ENCODE measurements around the gene XIST. TPM values are rescaled to one million over a fixed set of nuclear protein-coding genes. Genes with fewer than 3 reads are reported as not detected.
"Not testable (repeated sequence)": the region's sequence is repeated elsewhere in the genome, so short reads cannot be mapped to it uniquely, and the experiment has no call there.

XIST gene
- total RNA-seq, 1 donor, result 88.5 TPM

DNA sequence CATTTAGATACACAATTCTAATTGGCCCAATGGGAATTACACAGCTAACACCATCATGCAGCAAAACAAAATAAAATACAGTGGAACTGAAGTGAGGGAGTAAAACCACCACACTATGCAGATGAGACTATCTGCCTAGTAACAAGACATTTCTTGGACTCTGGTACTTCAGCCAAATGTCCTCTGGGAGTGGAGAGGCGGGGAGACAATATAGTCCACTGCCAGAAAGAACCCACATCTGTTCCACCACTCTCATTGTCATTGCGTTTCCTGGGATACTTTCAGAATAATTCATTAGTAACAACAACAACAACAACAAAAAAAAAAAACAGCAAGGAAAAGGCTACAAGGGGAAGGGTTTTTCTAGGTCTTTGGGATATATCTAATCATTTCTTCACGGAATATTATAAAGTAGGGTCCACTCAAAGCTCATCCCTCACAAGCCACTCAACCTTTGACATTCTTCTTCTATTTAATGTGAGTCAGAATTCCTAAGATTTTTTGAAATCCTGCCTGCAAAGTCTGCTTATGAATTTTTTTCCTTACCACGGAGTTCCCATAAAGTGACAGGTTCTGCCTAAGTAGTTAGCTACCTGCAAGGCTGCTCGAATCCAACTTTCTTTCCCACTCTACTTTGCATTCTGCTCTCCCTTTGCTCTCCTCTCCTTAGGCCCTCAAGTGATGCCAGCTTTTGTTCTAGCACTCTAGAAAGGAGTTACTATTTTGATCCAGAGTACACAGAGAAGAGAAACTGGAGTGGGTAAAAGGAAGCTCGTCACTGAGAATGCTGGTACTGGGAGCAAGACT lies 34.9 kb downstream of the XIST start:
- TF ChIP-seq CTCF (IDR thresholded peaks at IDR 0.05; ENCODE audit: insufficient read depth, low read depth, low read length), result no peak
- DNase-seq (ENCODE audit: low read depth), result no peak
- H3K4me3 ChIP-seq (ENCODE audit: low read depth, low read length), result no peak overlapping the region

DNA sequence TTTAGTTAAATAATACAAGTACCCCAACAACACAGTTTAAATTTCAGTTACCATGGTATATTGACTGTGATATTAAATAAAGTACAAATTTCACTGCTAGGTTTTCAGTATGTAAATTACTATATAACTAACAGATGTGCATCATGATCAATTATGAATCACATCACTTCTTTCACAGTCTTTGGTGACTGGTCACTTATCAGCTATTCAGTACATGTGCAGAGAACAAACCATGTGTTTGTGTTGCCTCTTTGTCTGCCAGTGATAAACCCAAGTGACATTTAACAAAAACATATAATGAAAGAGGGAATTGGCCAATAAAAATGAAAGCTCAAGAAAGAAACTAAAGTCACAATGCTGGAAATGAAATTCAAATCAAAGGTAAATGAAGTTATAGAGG lies 40.3 kb downstream of the XIST start:
- no peak for TF ChIP-seq CTCF (IDR thresholded peaks at IDR 0.05; ENCODE audit: insufficient read depth, low read depth, low read length)
- DNase-seq (ENCODE audit: low read depth), result no peak
- no peak overlapping the region for H3K4me3 ChIP-seq (ENCODE audit: low read depth, low read length)

GRCh38 chrX:73804109-73804508 lies 48.4 kb downstream of the XIST start:
- H3K4me3 ChIP-seq (ENCODE audit: low read depth, low read length); DNase-seq (ENCODE audit: low read depth): not testable (repeated sequence)

DNA sequence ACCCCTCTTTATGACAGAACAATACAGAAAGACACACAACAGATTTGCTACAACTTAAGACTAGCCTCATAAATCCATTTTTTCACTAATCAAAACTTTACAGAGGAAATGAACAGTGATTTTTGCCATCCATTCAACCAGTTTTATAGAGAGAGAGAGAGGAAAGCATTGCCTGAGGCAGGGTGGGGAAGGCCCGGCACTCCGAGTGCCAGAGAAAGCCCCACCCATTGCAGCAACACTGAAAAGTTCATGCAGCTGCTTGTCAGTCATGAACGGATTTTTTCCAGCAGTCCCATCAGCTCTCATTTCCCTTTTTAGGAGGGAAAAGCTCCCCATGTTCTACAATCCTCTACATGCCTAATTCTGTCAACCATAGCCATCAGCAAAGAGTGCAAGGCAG lies 52.6 kb downstream of the XIST start:
- TF ChIP-seq CTCF (IDR thresholded peaks at IDR 0.05; ENCODE audit: insufficient read depth, low read depth, low read length), result no peak
- no peak for DNase-seq (ENCODE audit: low read depth)
- H3K4me3 ChIP-seq (ENCODE audit: low read depth, low read length), result no peak overlapping the region

- H3K4me3 ChIP-seq (ENCODE audit: low read depth, low read length); DNase-seq (ENCODE audit: low read depth): not testable (repeated sequence)
These were observed 60.0 kb downstream of the XIST start for GRCh38 chrX:73792511-73792910.

- TF ChIP-seq CTCF (IDR thresholded peaks at IDR 0.05; ENCODE audit: insufficient read depth, low read depth, low read length), result no peak
- no peak for DNase-seq (ENCODE audit: low read depth)
- no peak overlapping the region for H3K4me3 ChIP-seq (ENCODE audit: low read depth, low read length)
These were observed 67.0 kb downstream of the XIST start for GRCh38 chrX:73785493-73785892.

Small RNA genes lying within 50 kb of the gene (small RNA-seq; reads per million reads assigned to genes)
- not detected for gene RF01880
